GM12864 (cell line): Measurements from ENCODE around the gene HOXA11.

ENCODE experiments used
- DNase-seq: peaks from one replicate; pipeline ENCODE4 v3.0.0-alpha.2; 2011; ENCODE audit warnings: low read depth
- H3K4me3 ChIP-seq: 2 replicates; pipeline ENCODE4 v1.5.1; 2011; ENCODE audit warnings: mild to moderate bottlenecking, low read depth, low read length, control low read depth
- TF ChIP-seq, protein P1 (sequence below): IDR thresholded peaks from 2 replicates; pipeline ENCODE4 v1.5.1; 2011; ENCODE audit warnings: low read depth, mild to moderate bottlenecking, moderate library complexity, low read length, control low read depth, inconsistent platforms; ENCODE audit errors: missing control alignments

HOXA11 gene

DNA sequence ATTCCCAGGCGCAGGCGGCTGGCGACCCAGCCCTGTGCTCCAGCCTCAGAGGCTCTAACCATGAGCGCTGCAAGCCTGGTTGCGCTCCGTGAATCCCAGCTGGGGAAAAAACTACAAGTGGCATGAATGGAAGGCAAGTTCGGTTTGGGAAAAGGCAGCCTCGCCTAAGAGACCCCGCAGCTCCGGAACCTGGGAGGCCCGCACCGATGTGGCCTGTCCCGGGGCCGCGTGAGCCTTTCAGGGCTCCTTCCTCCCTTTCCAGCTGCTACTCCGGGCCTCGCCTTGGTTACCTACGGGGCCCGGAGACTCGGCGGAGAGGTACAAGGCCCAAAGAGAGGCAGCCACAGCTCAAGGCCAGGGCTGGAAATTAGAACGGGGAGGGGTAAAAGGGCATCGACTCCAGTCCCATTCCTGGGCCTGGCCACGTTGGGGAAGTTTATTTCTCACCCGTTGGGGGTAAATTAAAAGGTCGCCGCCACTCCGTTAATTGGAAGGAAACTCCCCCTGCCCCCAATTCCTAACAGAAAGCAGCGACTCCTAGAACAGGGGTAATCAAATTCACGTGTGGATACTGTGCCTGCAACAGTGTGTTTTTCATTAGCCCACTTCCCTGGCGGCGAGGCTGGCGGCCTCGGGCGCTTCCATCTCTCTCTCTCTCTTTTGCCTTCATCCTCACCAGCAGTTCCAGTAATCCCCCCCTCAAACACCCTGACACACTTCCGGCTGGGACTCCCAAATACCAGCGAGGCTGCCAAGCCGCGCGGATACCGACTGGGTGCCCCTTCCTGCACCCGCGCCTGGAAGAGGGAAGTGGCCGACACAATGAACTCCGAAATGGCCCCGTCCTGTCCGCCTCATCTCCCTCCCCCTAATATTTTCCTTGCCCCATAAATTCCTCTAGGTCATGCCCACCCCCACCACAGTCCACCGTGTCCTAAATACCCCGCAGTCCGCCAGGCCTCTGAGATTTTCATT is 18.2 kb downstream of the HOXA11 start:
- H3K4me3 ChIP-seq = no peak overlapping the region
- TF ChIP-seq, protein P1, sequence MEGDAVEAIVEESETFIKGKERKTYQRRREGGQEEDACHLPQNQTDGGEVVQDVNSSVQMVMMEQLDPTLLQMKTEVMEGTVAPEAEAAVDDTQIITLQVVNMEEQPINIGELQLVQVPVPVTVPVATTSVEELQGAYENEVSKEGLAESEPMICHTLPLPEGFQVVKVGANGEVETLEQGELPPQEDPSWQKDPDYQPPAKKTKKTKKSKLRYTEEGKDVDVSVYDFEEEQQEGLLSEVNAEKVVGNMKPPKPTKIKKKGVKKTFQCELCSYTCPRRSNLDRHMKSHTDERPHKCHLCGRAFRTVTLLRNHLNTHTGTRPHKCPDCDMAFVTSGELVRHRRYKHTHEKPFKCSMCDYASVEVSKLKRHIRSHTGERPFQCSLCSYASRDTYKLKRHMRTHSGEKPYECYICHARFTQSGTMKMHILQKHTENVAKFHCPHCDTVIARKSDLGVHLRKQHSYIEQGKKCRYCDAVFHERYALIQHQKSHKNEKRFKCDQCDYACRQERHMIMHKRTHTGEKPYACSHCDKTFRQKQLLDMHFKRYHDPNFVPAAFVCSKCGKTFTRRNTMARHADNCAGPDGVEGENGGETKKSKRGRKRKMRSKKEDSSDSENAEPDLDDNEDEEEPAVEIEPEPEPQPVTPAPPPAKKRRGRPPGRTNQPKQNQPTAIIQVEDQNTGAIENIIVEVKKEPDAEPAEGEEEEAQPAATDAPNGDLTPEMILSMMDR = no peak
- no peak for DNase-seq

DNA sequence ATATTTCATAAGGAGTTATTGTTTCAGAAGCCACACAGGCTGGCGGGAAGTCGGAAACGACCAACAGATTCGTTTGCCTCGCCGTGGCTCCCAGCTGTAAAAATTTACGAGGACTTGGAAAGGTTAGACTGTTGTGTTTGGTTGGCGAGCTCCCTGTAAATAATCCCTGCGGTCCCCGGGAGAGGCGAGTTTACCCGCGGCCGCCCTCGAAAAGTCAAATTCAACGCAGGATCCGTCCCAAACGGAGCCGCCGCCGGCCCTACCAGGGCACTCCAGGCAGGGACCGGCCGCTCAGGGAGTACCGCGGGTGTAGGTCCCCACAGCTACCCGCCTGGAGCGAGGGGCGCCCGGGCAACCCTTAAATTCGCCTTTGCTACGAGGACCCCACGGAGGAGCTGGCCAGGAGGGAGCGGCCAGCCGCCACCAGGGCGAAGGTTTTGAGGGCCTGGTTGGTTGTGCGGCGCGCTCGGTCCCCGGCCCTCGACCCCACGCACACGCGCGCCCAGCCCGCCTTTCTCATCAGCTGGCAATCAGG is 19.0 kb downstream of the HOXA11 start:
- TF ChIP-seq, protein P1 = no peak
- DNase-seq = no peak
- no peak overlapping the region for H3K4me3 ChIP-seq

DNA sequence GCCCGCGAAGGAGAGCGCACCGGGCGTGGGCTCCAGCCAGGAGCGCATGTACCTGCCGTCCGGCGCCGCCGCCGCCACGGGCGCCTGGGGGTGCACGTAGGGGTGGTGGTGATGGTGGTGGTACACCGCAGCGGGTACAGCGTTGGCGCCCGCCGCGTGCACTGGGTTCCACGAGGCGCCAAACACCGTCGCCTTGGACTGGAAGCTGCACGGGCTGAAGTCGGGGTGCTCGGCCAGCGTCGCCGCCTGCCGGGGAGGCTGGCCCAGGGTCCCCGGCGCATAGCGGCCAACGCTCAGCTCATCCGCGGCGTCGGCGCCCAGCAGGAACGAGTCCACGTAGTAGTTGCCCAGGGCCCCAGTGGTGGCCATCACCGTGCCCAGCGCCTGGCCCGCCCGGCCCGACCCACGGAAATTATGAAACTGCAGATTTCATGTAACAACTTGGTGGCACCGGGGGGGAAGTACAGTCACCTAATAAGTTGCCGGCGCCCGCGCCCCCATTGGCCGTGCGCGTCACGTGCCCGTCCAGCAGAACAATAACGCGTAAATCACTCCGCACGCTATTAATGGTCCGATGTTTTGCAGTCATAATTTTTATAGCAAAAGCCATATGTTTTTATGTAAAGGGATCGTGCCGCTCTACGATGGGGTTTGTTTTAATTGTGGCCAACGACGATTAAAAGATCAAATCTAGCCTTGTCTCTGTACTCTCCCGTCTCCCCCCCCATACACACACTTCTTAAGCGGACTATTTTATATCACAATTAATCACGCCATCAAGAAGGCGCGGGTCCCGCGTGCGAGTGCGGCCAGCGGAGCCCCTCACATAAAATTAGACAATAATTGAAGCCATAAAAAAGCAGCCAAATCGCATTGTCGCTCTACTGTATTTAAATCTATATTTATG is 19.7 kb downstream of the HOXA11 start, which contains the start of gene HOXA9:
HOXA9 (minus strand) TSS at position 449 of the 907 bp plus-strand sequence; CDS start at position 369, 80 bp downstream.
- no peak within 1 kb of the TSS for H3K4me3 ChIP-seq
- TF ChIP-seq, protein P1 = no peak
- DNase-seq = no peak

DNA sequence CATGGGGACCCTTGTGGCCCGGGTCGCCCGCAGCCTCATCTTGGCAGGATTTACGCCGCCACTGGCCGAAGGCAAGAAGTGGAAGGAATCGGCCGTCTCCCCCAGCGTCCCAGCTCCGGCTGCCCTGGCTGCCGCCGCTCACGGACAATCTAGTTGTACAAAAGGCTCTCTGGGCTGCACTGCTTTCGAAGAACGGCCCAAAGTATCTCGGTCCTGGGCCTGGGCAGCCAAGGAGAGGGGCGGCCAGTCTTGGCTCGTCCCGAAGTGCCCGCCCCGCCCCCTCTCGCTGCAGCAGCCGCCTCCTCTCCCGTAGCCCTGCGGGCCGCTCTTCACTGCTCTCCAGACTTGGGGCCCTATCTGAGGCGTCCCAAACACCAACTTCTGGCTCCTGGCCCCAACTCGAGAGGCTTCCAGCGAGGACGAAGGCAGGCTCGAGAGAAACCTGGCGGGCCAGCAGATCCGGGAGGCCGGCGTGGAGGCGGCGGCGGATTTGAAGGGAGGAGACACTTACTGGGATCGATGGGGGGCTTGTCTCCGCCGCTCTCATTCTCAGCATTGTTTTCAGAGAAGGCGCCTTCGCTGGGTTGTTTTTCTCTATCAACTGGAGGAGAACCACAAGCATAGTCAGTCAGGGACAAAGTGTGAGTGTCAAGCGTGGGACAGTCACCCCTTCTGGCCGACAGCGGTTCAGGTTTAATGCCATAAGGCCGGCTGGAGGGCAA is 20.5 kb downstream of the HOXA11 start:
- no peak for DNase-seq
- TF ChIP-seq, protein P1 = no peak
- no peak overlapping the region for H3K4me3 ChIP-seq

DNA sequence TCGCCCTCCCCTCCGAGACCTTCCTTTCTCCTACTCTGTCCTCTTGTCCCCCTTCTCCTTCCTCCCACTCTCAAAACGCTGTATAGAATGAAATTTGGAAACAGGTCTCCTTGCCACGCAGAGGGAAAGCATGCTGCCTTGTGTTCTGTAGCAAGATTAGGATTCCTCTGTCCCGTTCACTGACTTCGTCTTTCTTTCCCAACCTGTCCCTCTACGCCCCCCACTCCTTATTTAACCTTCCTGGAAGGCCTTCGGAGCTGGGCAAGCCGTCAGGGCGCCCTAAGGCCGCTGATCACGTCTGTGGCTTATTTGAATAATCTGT is 21.0 kb downstream of the HOXA11 start:
- no peak overlapping the region for H3K4me3 ChIP-seq

More for the DNA sequence above, 21.0 kb downstream of the HOXA11 start:
- TF ChIP-seq, protein P1 = no peak
- DNase-seq = no peak
